ENCODE results near the gene MDH2. TPM values are rescaled to one million over a fixed set of nuclear protein-coding genes. Genes with fewer than 3 reads are reported as not detected.

The MDH2 gene
- total and polyA plus RNA-seq, 2 of the 8 experiments (the other 6 are each of a cell fraction or from before 2014, with no cell fraction given): 203 to 254 TPM

GRCh38 chr7:76091506-76091905, 43.6 kb downstream of the MDH2 start (continued):
- no peak for TF ChIP-seq CHD7 (IDR thresholded peaks at IDR 0.05; ENCODE audit: insufficient replicate concordance, low read length)
- no peak for TF ChIP-seq SRF (IDR thresholded peaks at IDR 0.05; ENCODE audit: low read depth, low read length)
- TF ChIP-seq SP4 (IDR thresholded peaks at IDR 0.05; ENCODE audit: low read length): no peak
- no peak for TF ChIP-seq HDAC2 (IDR thresholded peaks at IDR 0.05; ENCODE audit: borderline replicate concordance in 1 of 2, low read depth in 2 of 2, low read length in 2 of 2)
- TF ChIP-seq MAX (IDR thresholded peaks at IDR 0.05): no peak
- no peak for TF ChIP-seq ASH2L (IDR thresholded peaks at IDR 0.05; ENCODE audit: low read length)
- no peak for TF ChIP-seq CBX5 (IDR thresholded peaks at IDR 0.05; ENCODE audit: low read depth, low read length)
- no peak for TF ChIP-seq RFX5 (IDR thresholded peaks at IDR 0.05; ENCODE audit: borderline replicate concordance, low read depth, low read length)
- no peak for TF ChIP-seq GTF2F1 (IDR thresholded peaks at IDR 0.05; ENCODE audit: borderline replicate concordance, low read depth, low read length)
- TF ChIP-seq POU5F1 (IDR thresholded peaks at IDR 0.05; ENCODE audit: low read depth, low read length): no peak
